Mucosa of gallbladder (tissue), 1 donor: ENCODE measurements around the gene TMEM35B. TPM values are rescaled to one million over a fixed set of nuclear protein-coding genes. Genes with fewer than 3 reads are reported as not detected.
"Not testable (repeated sequence)": the region's sequence is repeated elsewhere in the genome, so short reads cannot be mapped to it uniquely, and the experiment has no call there.

Source experiments
- DNase-seq: peaks from one replicate; pipeline ENCODE4 v3.0.0-alpha.2; 2020; ENCODE audit warnings: low spot score
- total RNA-seq: library from RNA; stranded (reverse); gene quantifications from one replicate; pipeline ENCODE4 v1.2.1, GENCODE V29; 2021
- donor health status: DM: no; HTN: no; CAD: no.

TMEM35B gene
- 70.2 TPM for total RNA-seq

GRCh38 chr1:34984793-34985608 is at the start of gene TMEM35B:
TSS of gene TMEM35B (minus strand) at chr1:34985347. CDS start at chr1:34985305, 42 bp downstream.
- DNase-seq = peak; percentile 62

- no peak for DNase-seq
These were observed 48.2 kb upstream of the TMEM35B start for GRCh38 chr1:35033346-35033745.

GRCh38 chr1:35032384-35032739 is 47.2 kb upstream of the TMEM35B start:
- DNase-seq = no peak

- DNase-seq = peak; percentile 14
These were observed 45.8 kb upstream of the TMEM35B start for GRCh38 chr1:35030756-35031446.

- no peak for DNase-seq
These were observed 45.2 kb upstream of the TMEM35B start for GRCh38 chr1:35030338-35030737.

GRCh38 chr1:35029761-35030160 is 44.6 kb upstream of the TMEM35B start:
- no peak for DNase-seq

GRCh38 chr1:35016406-35016805 is 31.3 kb upstream of the TMEM35B start:
- no peak for DNase-seq

- DNase-seq = no peak
These were observed 29.3 kb upstream of the TMEM35B start for GRCh38 chr1:35014486-35014885.

- no peak for DNase-seq
These were observed 20.6 kb upstream of the TMEM35B start for GRCh38 chr1:35005711-35006110.

GRCh38 chr1:35001743-35002142 is 16.6 kb upstream of the TMEM35B start:
- no peak for DNase-seq

- DNase-seq = no peak
These were observed 9.7 kb upstream of the TMEM35B start for GRCh38 chr1:34994878-34995277.

GRCh38 chr1:34988581-34988980 is 3.4 kb upstream of the TMEM35B start:
- no peak for DNase-seq

GRCh38 chr1:34988147-34988546 is 3.0 kb upstream of the TMEM35B start:
- DNase-seq = no peak

- DNase-seq = no peak
These were observed 1.9 kb upstream of the TMEM35B start for GRCh38 chr1:34987018-34987417.

GRCh38 chr1:34985609-34985904 is 410 bp upstream of the TMEM35B start:
- not testable (repeated sequence) for DNase-seq

GRCh38 chr1:34984435-34984792 is 733 bp downstream of the TMEM35B start:
- DNase-seq = no peak

- peak; percentile 75 for DNase-seq
These were observed 1.3 kb downstream of the TMEM35B start for GRCh38 chr1:34983700-34984355.

GRCh38 chr1:34982820-34983376 is 2.2 kb downstream of the TMEM35B start:
- DNase-seq = no peak

GRCh38 chr1:34980715-34981114 is 4.4 kb downstream of the TMEM35B start:
- no peak for DNase-seq

GRCh38 chr1:34978921-34979320 is 6.2 kb downstream of the TMEM35B start:
- no peak for DNase-seq

- DNase-seq = no peak
These were observed 7.3 kb downstream of the TMEM35B start for GRCh38 chr1:34977858-34978257.

GRCh38 chr1:34977210-34977471 is 8.0 kb downstream of the TMEM35B start:
- no peak for DNase-seq
